PC-9 (cell line): Measurements from ENCODE around the gene DNAH7. TPM values are rescaled to one million over a fixed set of nuclear protein-coding genes. Genes with fewer than 3 reads are reported as not detected.
A peak's percentile ranks its signal among the peaks of the same experiment; 100 is the strongest.

Experiments
- Bru-seq: library from RNA; stranded (reverse); fragments of 400-500 nt; gene quantifications from one replicate; lab custom pipeline; 2021; lab: Mats Ljungman, UMichigan
- BruChase-seq, 2 experiments: library from RNA; stranded (reverse); fragments of 400-500 nt; gene quantifications; one replicate each; lab custom pipeline; 2021; lab: Mats Ljungman, UMichigan
- BruUV-seq: library from RNA; stranded (reverse); fragments of 400-500 nt; replicated peaks from 2 replicates; lab custom pipeline; 2021; lab: Mats Ljungman, UMichigan
- CTCF ChIA-PET: fragments of 300-600 bp; sonication (Branson Sonifier 250); formaldehyde crosslinking; loops from one replicate; lab custom pipeline; 2022; ENCODE audit warnings: antibody characterized with exemption; lab: Charles Lee
- POLR2A ChIA-PET: fragments of 300-600 bp; sonication (Branson Sonifier 250); formaldehyde crosslinking; loops from one replicate; lab custom pipeline; 2022; ENCODE audit warnings: antibody characterized with exemption; ENCODE audit not compliant: unreplicated experiment; lab: Charles Lee
- DNase-seq, 2 experiments: peaks; one replicate each; pipeline versions ENCODE4 v3.0.0 to v3.0.0-alpha.2; 2015 to 2022; ENCODE audit warnings: mixed read lengths in 1 of 2
- H2AFZ ChIP-seq: fragments of 200-600 bp; sonication (generic); 2 replicates; pipeline ENCODE4 v1.8.1; 2017; ENCODE audit warnings: antibody characterized with exemption
- H3F3A ChIP-seq: fragments of 200-600 bp; sonication (generic); 2 replicates; pipeline ENCODE4 v1.8.1; 2017; ENCODE audit warnings: antibody characterized with exemption, mild to moderate bottlenecking, low read depth; ENCODE audit not compliant: insufficient read depth
- H3K27ac ChIP-seq: fragments of 200-600 bp; sonication (generic); 2 replicates; pipeline ENCODE4 v1.6.1; 2016; ENCODE audit warnings: mixed run types
- H3K27me3 ChIP-seq: fragments of 200-600 bp; sonication (generic); 2 replicates; pipeline ENCODE4 v1.6.1; 2016; ENCODE audit warnings: low read depth, mixed run types; ENCODE audit not compliant: insufficient read depth
- H3K36me3 ChIP-seq: fragments of 200-600 bp; sonication (generic); 2 replicates; pipeline ENCODE4 v1.6.1; 2016; ENCODE audit warnings: low read depth, mixed run types
- H3K4me1 ChIP-seq: fragments of 200-600 bp; sonication (generic); replicated peaks from 2 replicates; pipeline ENCODE4 v1.6.1; 2016; ENCODE audit warnings: mixed run types; ENCODE audit not compliant: insufficient read depth
- H3K4me2 ChIP-seq: fragments of 200-600 bp; sonication (generic); 2 replicates; pipeline ENCODE4 v1.6.1; 2017; ENCODE audit warnings: mixed run types
- H3K4me3 ChIP-seq: fragments of 200-600 bp; sonication (generic); 2 replicates; pipeline ENCODE4 v1.6.1; 2016; ENCODE audit warnings: mixed run types
- H3K79me2 ChIP-seq: fragments of 200-600 bp; sonication (generic); 2 replicates; pipeline ENCODE4 v1.6.1; 2017; ENCODE audit warnings: low read depth, mixed run types
- H3K9me2 ChIP-seq: fragments of 200-600 bp; sonication (generic); 2 replicates; pipeline ENCODE4 v1.8.1; 2017; ENCODE audit warnings: mild to moderate bottlenecking; ENCODE audit not compliant: insufficient read depth
- H3K9me3 ChIP-seq: fragments of 200-600 bp; sonication (generic); 2 replicates; pipeline ENCODE4 v1.8.1; 2016; ENCODE audit warnings: low read depth; ENCODE audit not compliant: insufficient read depth
- H4K20me1 ChIP-seq: fragments of 200-600 bp; sonication (generic); 2 replicates; pipeline ENCODE4 v1.8.1; 2017; ENCODE audit not compliant: insufficient read depth
- CTCF ChIP-seq: fragments of 200-600 bp; sonication (generic); conservative IDR thresholded peaks from 2 replicates; pipeline ENCODE4 v1.6.1; 2017; ENCODE audit warnings: mixed run types, antibody characterized with exemption, mild to moderate bottlenecking, moderate library complexity
- EZH2 ChIP-seq: fragments of 200-600 bp; sonication (generic); IDR thresholded peaks from 2 replicates; pipeline ENCODE4 v1.8.0; 2017; ENCODE audit warnings: antibody characterized with exemption, low read depth
- intact Hi-C: fragments of 100-400 bp; cut with micrococcal nuclease; formaldehyde crosslinking; loops from one replicate; pipeline ENCODE4 v1.10.0; 2022; ENCODE audit not compliant: unreplicated experiment
- long read RNA-seq: library from polyadenylated mRNA; stranded (forward); transcript quantifications from one replicate; pipeline ENCODE4 v2.0.0, GENCODE V29; 2022
- total RNA-seq: library from RNA; stranded (reverse); gene quantifications from 2 replicates; pipeline ENCODE4 v1.2.3, GENCODE V29; 2021

The DNAH7 gene
- total RNA-seq: 2.2 and 3.8 TPM in 2 replicates
- Bru-seq, nascent RNA: percentile 40 among the genes with signal in this experiment
- BruChase-seq, experiment 1, labeled RNA remaining after a 2-hour chase: percentile 40 among the genes with signal in this experiment
- BruChase-seq, experiment 2, labeled RNA remaining after a 6-hour chase: percentile 33 among the genes with signal in this experiment
- long read RNA-seq, partial matches to known transcripts: 1 of 2 reads
- long read RNA-seq, other reads (novel, unspliced or antisense): 1 of 2 reads

- Histone ChIP-seq H3F3A (no peaks in the 10 kb centered on the region), H3K4me1 (no peaks in the 10 kb centered on the region; the same call in 1 of the 2 replicates), H2AFZ (peak within 1 kb of the TSS; percentile 98), H3K79me2 (no peaks in the 10 kb centered on the region), H3K9me3 (no peaks in the 10 kb centered on the region), H3K36me3 (no peaks in the 10 kb centered on the region), H3K27me3 (no peaks in the 10 kb centered on the region), H4K20me1 (no peaks in the 10 kb centered on the region), H3K27ac (no peak within 1 kb of the TSS), H3K9me2 (no peaks in the 10 kb centered on the region), H3K4me2 (peak within 1 kb of the TSS; percentile 85), H3K4me3 (peak within 1 kb of the TSS; percentile 65)
- DNase-seq: peak; percentile 58 to 78
- ChIA-PET CTCF (interaction anchor here (0.6 kb wide), 2 partner anchors 9 to 627 kb away, joined by 3 read pairs; no protein-coding TSS in a partner anchor), POLR2A (interaction anchor here (0.6 kb wide), 1 partner anchor 493 kb away, joined by 7 read pairs; no protein-coding TSS in a partner anchor)
- peak; percentile 57 for TF ChIP-seq CTCF
- no peak for TF ChIP-seq EZH2
- intact Hi-C loops: loop anchor here (10.0 kb wide), 1 partner anchor 404 kb away; no protein-coding TSS in a partner anchor
- BruUV-seq: TSS peak; percentile 51
Observed at GRCh38 chr2:196068271-196069209, at the start of gene DNAH7. Gene DNAH7, minus strand, starts transcription at chr2:196068837. Its CDS starts 126 bp downstream, at chr2:196068711.

GRCh38 chr2:196117214-196117705 is 48.6 kb upstream of the DNAH7 start:
- ChIA-PET CTCF (no interaction called here), POLR2A (no interaction called here)
- no peaks in the 10 kb centered on the region for H4K20me1 ChIP-seq
- no peaks in the 10 kb centered on the region for H3K79me2 ChIP-seq
- H2AFZ ChIP-seq: no peak overlapping the region
- no peaks in the 10 kb centered on the region for H3K4me1 ChIP-seq
- H3K4me3 ChIP-seq: no peak overlapping the region
- H3K9me3 ChIP-seq: no peaks in the 10 kb centered on the region
- no TSS peak for BruUV-seq
- no peaks in the 10 kb centered on the region for H3K36me3 ChIP-seq
- no peak for TF ChIP-seq CTCF
- TF ChIP-seq EZH2: no peak
- no peak overlapping the region for H3K4me2 ChIP-seq
- intact Hi-C loops: no loop called here
- no peak overlapping the region for H3K27ac ChIP-seq
- H3F3A ChIP-seq: no peaks in the 10 kb centered on the region
- H3K27me3 ChIP-seq: no peaks in the 10 kb centered on the region
- no peaks in the 10 kb centered on the region for H3K9me2 ChIP-seq
- no peak for DNase-seq
